Measurements from ENCODE around the gene ZNF860.

GRCh38 chr3:32000877-32001276 is 19.3 kb downstream of the ZNF860 start:
- TF ChIP-seq CTCF (IDR thresholded peaks at IDR 0.05) (no peak), POLR2A (IDR thresholded peaks at IDR 0.05) (no peak), POLR2AphosphoS5 (IDR thresholded peaks at IDR 0.05; ENCODE audit: insufficient read depth in 1 of 2, low read depth in 1 of 2) (no peak)
